PC-3 (cell line): ENCODE results near the gene DPYSL3. TPM values are rescaled to one million over a fixed set of nuclear protein-coding genes. Genes with fewer than 3 reads are reported as not detected.

ENCODE experiments used
- ATAC-seq: fragments of 200-7000 bp; cut with Tn5 transposase; 2 replicates; pipeline ENCODE4 v1.9.1; 2020; ENCODE audit warnings: mild to moderate bottlenecking, moderate library complexity
- BruUV-seq: library from RNA; stranded (reverse); fragments of 400-500 nt; replicated peaks from 2 replicates; lab custom pipeline; 2021; lab: Mats Ljungman, UMichigan
- CTCF ChIA-PET: fragments of 300-600 bp; sonication (Branson Sonifier 250); formaldehyde crosslinking; loops from one replicate; lab custom pipeline; 2022; ENCODE audit warnings: antibody characterized with exemption; lab: Charles Lee
- POLR2A ChIA-PET: fragments of 300-600 bp; sonication (Branson Sonifier 250); formaldehyde crosslinking; loops from one replicate; lab custom pipeline; 2022; ENCODE audit warnings: antibody characterized with exemption; ENCODE audit not compliant: unreplicated experiment; lab: Charles Lee
- DNase-seq: peaks from one replicate; pipeline ENCODE4 v3.0.0-alpha.2; 2015
- H2AFZ ChIP-seq: fragments of 300-600 bp; sonication (generic); 2 replicates; pipeline ENCODE4 v1.6.0; 2016; ENCODE audit warnings: antibody characterized with exemption, low read length
- H3F3A ChIP-seq: fragments of 300-600 bp; sonication (generic); one replicate; pipeline ENCODE4 v1.6.0; 2017; ENCODE audit warnings: antibody characterized with exemption, low read length, control low read depth, mild to moderate bottlenecking; ENCODE audit not compliant: unreplicated experiment
- H3K27ac ChIP-seq: fragments of 300-600 bp; sonication (generic); 2 replicates; pipeline ENCODE4 v1.5.1; 2016; ENCODE audit warnings: mild to moderate bottlenecking, low read length
- H3K27me3 ChIP-seq: fragments of 300-600 bp; sonication (generic); 2 replicates; pipeline ENCODE4 v1.6.1; 2016; ENCODE audit warnings: low read length, mixed read lengths
- H3K36me3 ChIP-seq: fragments of 300-600 bp; sonication (generic); 2 replicates; pipeline ENCODE4 v1.6.1; 2016; ENCODE audit warnings: low read depth, mixed run types, low read length, mixed read lengths
- H3K4me1 ChIP-seq: fragments of 300-600 bp; sonication (generic); 2 replicates; pipeline ENCODE4 v1.5.1; 2016; ENCODE audit warnings: low read length; ENCODE audit not compliant: insufficient read depth
- H3K4me2 ChIP-seq: fragments of 300-600 bp; sonication (generic); 2 replicates; pipeline ENCODE4 v1.6.0; 2016; ENCODE audit warnings: low read length
- H3K4me3 ChIP-seq: fragments of 300-600 bp; sonication (generic); 2 replicates; pipeline ENCODE4 v1.5.1; 2016; ENCODE audit warnings: mild to moderate bottlenecking, low read length, mixed read lengths
- H3K79me2 ChIP-seq: fragments of 300-600 bp; sonication (generic); 2 replicates; pipeline ENCODE4 v1.6.1; 2017; ENCODE audit warnings: low read length, mixed read lengths
- H3K9ac ChIP-seq: fragments of 300-600 bp; sonication (generic); 2 replicates; pipeline ENCODE4 v1.6.0; 2016; ENCODE audit warnings: mild to moderate bottlenecking, low read length
- H3K9me2 ChIP-seq: fragments of 300-600 bp; sonication (generic); replicated peaks from 2 replicates; pipeline ENCODE4 v1.6.1; 2016; ENCODE audit warnings: mixed run types, low read length, mixed read lengths
- H3K9me3 ChIP-seq: fragments of 300-600 bp; sonication (generic); 2 replicates; pipeline ENCODE4 v1.6.1; 2016; ENCODE audit warnings: low read length, mixed read lengths
- H4K20me1 ChIP-seq: fragments of 300-600 bp; sonication (generic); 2 replicates; pipeline ENCODE4 v1.6.1; 2016; ENCODE audit warnings: low read length, mixed read lengths
- EZH2 ChIP-seq: fragments of 300-600 bp; sonication (generic); IDR thresholded peaks from one replicate; pipeline ENCODE4 v1.6.1; 2017; ENCODE audit warnings: antibody characterized with exemption, mild to moderate bottlenecking, low read length; ENCODE audit not compliant: unreplicated experiment
- EZH2phosphoT487 ChIP-seq: fragments of 300-600 bp; sonication (generic); IDR thresholded peaks from 2 replicates; pipeline ENCODE4 v1.6.1; 2018; ENCODE audit warnings: mild to moderate bottlenecking, antibody characterized with exemption, low read length, borderline replicate concordance
- intact Hi-C: fragments of 100-400 bp; cut with micrococcal nuclease; formaldehyde crosslinking; loops from 2 replicates; pipeline ENCODE4 v1.9.0; 2023
- total RNA-seq: library from RNA; depleted of rRNA; stranded (reverse); fragments of >200 nt; gene quantifications from 2 replicates; pipeline ENCODE4 v1.2.3, GENCODE V29; 2014
- TF ChIP-seq, protein P1 (sequence below): fragments of 300-600 bp; sonication (generic); conservative IDR thresholded peaks from 2 replicates; pipeline ENCODE4 v1.5.1; 2017; ENCODE audit warnings: antibody characterized with exemption, low read depth, mild to moderate bottlenecking, low read length

Gene DPYSL3
- total RNA-seq, 1 experiment from 2014 or later: 20.6 TPM

DNA sequence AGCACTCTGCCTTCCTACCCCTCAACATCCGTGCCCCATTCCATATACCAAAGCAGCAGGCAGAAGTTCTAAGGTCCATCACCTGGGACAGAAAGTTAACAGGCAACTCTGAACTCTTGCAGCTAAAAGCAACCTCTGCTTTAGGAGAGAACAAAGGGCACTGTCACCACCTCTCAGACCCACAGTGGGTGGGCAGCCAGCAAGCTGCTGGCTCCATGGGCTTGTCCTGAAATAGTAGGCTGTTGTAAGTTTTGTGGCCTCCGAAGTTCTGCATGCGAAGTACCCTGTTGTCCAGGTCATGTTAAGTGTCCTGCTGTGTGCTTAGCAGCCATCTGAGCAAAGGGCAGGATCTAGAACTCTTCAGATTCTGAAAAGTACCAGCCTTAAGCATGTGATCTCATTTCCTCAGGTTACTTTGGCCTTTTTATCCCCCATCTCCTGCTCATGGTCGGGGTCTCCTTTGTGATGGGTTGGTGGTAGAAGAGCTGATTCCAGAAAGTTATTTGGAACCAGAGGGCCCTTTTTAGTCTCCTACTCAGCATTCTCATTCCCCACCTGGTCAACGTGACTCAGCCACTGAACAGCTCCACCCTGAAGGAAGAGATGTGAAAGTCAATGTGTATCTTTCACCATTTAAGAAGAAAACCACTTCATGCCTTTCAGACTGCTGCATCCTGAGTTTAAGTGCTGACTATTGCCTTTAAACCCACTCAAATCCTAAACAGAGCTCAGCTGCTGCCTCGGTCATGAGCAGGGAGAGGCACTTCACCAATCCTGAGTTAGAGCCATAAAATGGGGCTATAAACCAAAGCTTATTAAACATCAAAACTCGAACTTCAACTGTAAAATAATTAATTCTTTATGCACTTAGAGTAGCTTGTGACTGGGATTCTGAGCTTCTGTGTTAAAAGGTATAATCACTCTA, 121.4 kb downstream of the DPYSL3 start:
- Histone ChIP-seq H3K9me2 (no peaks in the 10 kb centered on the region), H3K9ac (no peak overlapping the region), H3K79me2 (no peaks in the 10 kb centered on the region), H3K27ac (no peak overlapping the region), H3K4me1 (peaks cover 3% of the 10 kb centered on the region; the same call in 1 of the 2 replicates), H3F3A (no peaks in the 10 kb centered on the region), H3K36me3 (no peaks in the 10 kb centered on the region), H3K27me3 (no peaks in the 10 kb centered on the region), H2AFZ (no peak overlapping the region), H4K20me1 (no peaks in the 10 kb centered on the region), H3K9me3 (no peaks in the 10 kb centered on the region), H3K4me2 (no peak overlapping the region), H3K4me3 (no peak overlapping the region)
- TF ChIP-seq EZH2 (no peak), EZH2phosphoT487 (no peak)
- TF ChIP-seq, protein P1, sequence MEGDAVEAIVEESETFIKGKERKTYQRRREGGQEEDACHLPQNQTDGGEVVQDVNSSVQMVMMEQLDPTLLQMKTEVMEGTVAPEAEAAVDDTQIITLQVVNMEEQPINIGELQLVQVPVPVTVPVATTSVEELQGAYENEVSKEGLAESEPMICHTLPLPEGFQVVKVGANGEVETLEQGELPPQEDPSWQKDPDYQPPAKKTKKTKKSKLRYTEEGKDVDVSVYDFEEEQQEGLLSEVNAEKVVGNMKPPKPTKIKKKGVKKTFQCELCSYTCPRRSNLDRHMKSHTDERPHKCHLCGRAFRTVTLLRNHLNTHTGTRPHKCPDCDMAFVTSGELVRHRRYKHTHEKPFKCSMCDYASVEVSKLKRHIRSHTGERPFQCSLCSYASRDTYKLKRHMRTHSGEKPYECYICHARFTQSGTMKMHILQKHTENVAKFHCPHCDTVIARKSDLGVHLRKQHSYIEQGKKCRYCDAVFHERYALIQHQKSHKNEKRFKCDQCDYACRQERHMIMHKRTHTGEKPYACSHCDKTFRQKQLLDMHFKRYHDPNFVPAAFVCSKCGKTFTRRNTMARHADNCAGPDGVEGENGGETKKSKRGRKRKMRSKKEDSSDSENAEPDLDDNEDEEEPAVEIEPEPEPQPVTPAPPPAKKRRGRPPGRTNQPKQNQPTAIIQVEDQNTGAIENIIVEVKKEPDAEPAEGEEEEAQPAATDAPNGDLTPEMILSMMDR: no peak
- no TSS peak for BruUV-seq
- intact Hi-C loops: no loop called here
- no peak for ATAC-seq
- POLR2A ChIA-PET: no interaction called here
- DNase-seq: no peak
- CTCF ChIA-PET: no interaction called here

DNA sequence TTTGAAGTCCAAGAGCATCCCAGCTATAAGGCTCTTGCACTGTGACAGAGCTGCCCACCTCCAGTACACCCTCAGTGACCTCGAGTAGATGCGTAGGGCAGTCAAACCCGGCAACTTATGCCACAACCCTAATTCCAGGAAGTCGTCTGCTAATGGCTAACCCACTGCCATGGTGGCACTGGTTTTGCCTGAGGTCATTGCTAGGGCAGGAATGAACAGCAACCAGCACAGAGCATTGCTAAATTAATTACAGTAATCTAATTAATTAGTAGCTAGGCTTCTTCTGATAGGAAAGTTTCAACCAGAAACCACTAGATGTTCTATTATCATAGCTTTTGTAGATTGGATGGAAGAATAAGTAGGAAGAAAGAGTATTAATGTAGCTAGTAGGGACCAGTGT, 122.8 kb downstream of the DPYSL3 start:
- H3K27ac ChIP-seq: no peak overlapping the region
- no peak overlapping the region for H3K4me3 ChIP-seq
- no peaks in the 10 kb centered on the region for H3K9me3 ChIP-seq
- DNase-seq (no peak), ATAC-seq (no peak)
- no peak overlapping the region for H2AFZ ChIP-seq
- H4K20me1 ChIP-seq: no peaks in the 10 kb centered on the region
- no peak overlapping the region for H3K9ac ChIP-seq
- no peaks in the 10 kb centered on the region for H3K36me3 ChIP-seq
- CTCF ChIA-PET: interaction anchor here (0.7 kb wide), 1 partner anchor 191 kb away, joined by 4 read pairs; no protein-coding TSS in a partner anchor
- no peaks in the 10 kb centered on the region for H3F3A ChIP-seq
- no TSS peak for BruUV-seq
- POLR2A ChIA-PET: no interaction called here
- H3K9me2 ChIP-seq: no peaks in the 10 kb centered on the region
- H3K4me2 ChIP-seq: no peak overlapping the region
- H3K4me1 ChIP-seq: peaks cover 3% of the 10 kb centered on the region; the same call in 1 of the 2 replicates
- intact Hi-C loops: no loop called here
- H3K27me3 ChIP-seq: no peaks in the 10 kb centered on the region
- no peaks in the 10 kb centered on the region for H3K79me2 ChIP-seq
- TF ChIP-seq, protein P1: no peak
- no peak for TF ChIP-seq EZH2phosphoT487
